ENCODE data around the gene SGCD.

- TF ChIP-seq TAF1 (IDR thresholded peaks at IDR 0.05; ENCODE audit: borderline replicate concordance, insufficient read depth, low read length) (no peak), REST (IDR thresholded peaks at IDR 0.05; ENCODE audit: insufficient read depth in 1 of 2, low read depth in 2 of 2, low read length in 2 of 2) (no peak), POLR2AphosphoS5 (IDR thresholded peaks at IDR 0.05; ENCODE audit: low read depth, low read length) (no peak), FOXP2 (optimal IDR thresholded peaks at IDR 0.05; ENCODE audit: borderline replicate concordance, extremely low read depth, extremely low read length, insufficient read depth) (no peak), SIN3A (IDR thresholded peaks at IDR 0.05; ENCODE audit: borderline replicate concordance, insufficient read depth, low read length) (no peak)
Observed at GRCh38 chr5:156332245-156332644, 5.3 kb downstream of the SGCD start.
